Esophagus muscularis mucosa (tissue), 3 donors: Measurements from ENCODE around the gene HNRNPA1.

Experiments
- CTCF ChIP-seq, 3 experiments: fragments of 200-600 bp in 2 of 3; fragments of 450-650 bp in 1 of 3; sonication (generic) in 2 of 3; IDR thresholded peaks; one replicate each; pipeline ENCODE4 v1.5.1; 2017 to 2019; ENCODE audit warnings: antibody characterized with exemption in 3 of 3, mild to moderate bottlenecking in 2 of 3, moderate library complexity in 1 of 3
- EP300 ChIP-seq: sonication (generic); formaldehyde crosslinking; IDR thresholded peaks from one replicate; pipeline ENCODE4 v1.6.1; 2017; ENCODE audit warnings: antibody characterized with exemption

GRCh38 chr12:54279632-54280467, 676 bp upstream of the HNRNPA1 start, which contains the start of gene CBX5:
- TF ChIP-seq CTCF (IDR thresholded peaks at IDR 0.05) (no peak), EP300 (no peak)
